HFFc6 (cell line): Measurements from ENCODE around the gene EPB41L2. TPM values are rescaled to one million over a fixed set of nuclear protein-coding genes. Genes with fewer than 3 reads are reported as not detected.
A peak's percentile ranks its signal among the peaks of the same experiment; 100 is the strongest.

ENCODE experiments used
- DNase-seq: peaks from one replicate; pipeline ENCODE4 v3.0.0-alpha.2; 2018
- H3K27ac Mint-ChIP-seq: 2 replicates; pipeline ENCODE4 v1.8.0; 2020; ENCODE audit warnings: mild to moderate bottlenecking, mixed read lengths
- H3K27me3 Mint-ChIP-seq: 2 replicates; pipeline ENCODE4 v1.8.0; 2021; ENCODE audit warnings: mild to moderate bottlenecking, moderate library complexity, mixed read lengths; ENCODE audit not compliant: insufficient read depth
- H3K36me3 Mint-ChIP-seq: 2 replicates; pipeline ENCODE4 v1.8.0; 2021; ENCODE audit warnings: low read depth, mixed read lengths
- H3K4me1 Mint-ChIP-seq: 2 replicates; pipeline ENCODE4 v1.8.0; 2020; ENCODE audit warnings: low read depth, mixed read lengths
- H3K4me3 Mint-ChIP-seq: 2 replicates; pipeline ENCODE4 v1.8.0; 2020; ENCODE audit warnings: mild to moderate bottlenecking, moderate library complexity, mixed read lengths
- H3K9me3 Mint-ChIP-seq: 2 replicates; pipeline ENCODE4 v1.8.0; 2020; ENCODE audit warnings: mild to moderate bottlenecking, mixed read lengths
- CTCF ChIP-seq: fragments of 200-600 bp; sonication (generic); IDR thresholded peaks from 2 replicates; pipeline ENCODE4 v1.5.0; 2021; ENCODE audit warnings: antibody characterized with exemption, mild to moderate bottlenecking
- total RNA-seq, 6 experiments: library from RNA; stranded (reverse); fragmentation: NEBNext Ultra II Directional; extraction: Animal tissue kit (Norgen Biotek cat#: 25700); gene quantifications; 2 replicates in 1 of 6; 3 replicates in 5 of 6; pipeline ENCODE4 v1.2.3, GENCODE V29; 2021

The EPB41L2 gene
- total RNA-seq, 6 experiments from 2014 or later, result 39.3 to 73.8 (median 60.7) TPM

GRCh38 chr6:130973521-130974277, 89.3 kb downstream of the EPB41L2 start:
- Mint-ChIP-seq H3K4me1 (peaks cover 69% of the 10 kb centered on the region), H3K4me3 (no peak overlapping the region), H3K27ac (no peak overlapping the region), H3K9me3 (no peaks in the 10 kb centered on the region), H3K36me3 (peaks cover 7% of the 10 kb centered on the region; the same call in 1 of the 2 replicates), H3K27me3 (no peaks in the 10 kb centered on the region; the same call in 1 of the 2 replicates)
- no peak for TF ChIP-seq CTCF
- no peak for DNase-seq

GRCh38 chr6:130971504-130971903, 91.5 kb downstream of the EPB41L2 start:
- peaks cover 76% of the 10 kb centered on the region for H3K4me1 Mint-ChIP-seq

GRCh38 chr6:130970839-130971410, 92.1 kb downstream of the EPB41L2 start:
- peaks cover 76% of the 10 kb centered on the region for H3K4me1 Mint-ChIP-seq
- peak overlapping the region; percentile 34; the same call in 1 of the 2 replicates for H3K4me3 Mint-ChIP-seq
- peak overlapping the region; percentile 34 for H3K27ac Mint-ChIP-seq
- peaks cover 7% of the 10 kb centered on the region; the same call in 1 of the 2 replicates for H3K36me3 Mint-ChIP-seq
- TF ChIP-seq CTCF, result no peak
- no peaks in the 10 kb centered on the region for H3K9me3 Mint-ChIP-seq
- DNase-seq, result no peak
- no peaks in the 10 kb centered on the region; the same call in 1 of the 2 replicates for H3K27me3 Mint-ChIP-seq

More at GRCh38 chr6:130971504-130971903, 91.5 kb downstream of the EPB41L2 start:
- Mint-ChIP-seq H3K27me3 (no peaks in the 10 kb centered on the region; the same call in 1 of the 2 replicates), H3K27ac (no peak overlapping the region), H3K9me3 (no peaks in the 10 kb centered on the region), H3K4me3 (no peak overlapping the region), H3K36me3 (peaks cover 7% of the 10 kb centered on the region; the same call in 1 of the 2 replicates)
- TF ChIP-seq CTCF, result no peak
- DNase-seq, result no peak

GRCh38 chr6:130969791-130970491, 93.1 kb downstream of the EPB41L2 start:
- peak overlapping the region; percentile 72 for H3K4me3 Mint-ChIP-seq
- peaks cover 7% of the 10 kb centered on the region; the same call in 1 of the 2 replicates for H3K36me3 Mint-ChIP-seq
- peak overlapping the region; percentile 34 for H3K27ac Mint-ChIP-seq
- DNase-seq, result peak; percentile 20
- H3K4me1 Mint-ChIP-seq, result peaks cover 76% of the 10 kb centered on the region
- no peaks in the 10 kb centered on the region for H3K9me3 Mint-ChIP-seq
- no peaks in the 10 kb centered on the region; the same call in 1 of the 2 replicates for H3K27me3 Mint-ChIP-seq
- TF ChIP-seq CTCF, result no peak

GRCh38 chr6:130969166-130969565, 93.9 kb downstream of the EPB41L2 start:
- H3K4me3 Mint-ChIP-seq, result no peak overlapping the region
- no peak overlapping the region for H3K27ac Mint-ChIP-seq

More at GRCh38 chr6:130969166-130969565, 93.9 kb downstream of the EPB41L2 start:
- peaks cover 7% of the 10 kb centered on the region; the same call in 1 of the 2 replicates for H3K36me3 Mint-ChIP-seq
- H3K9me3 Mint-ChIP-seq, result no peaks in the 10 kb centered on the region
- TF ChIP-seq CTCF, result no peak
- H3K4me1 Mint-ChIP-seq, result peaks cover 72% of the 10 kb centered on the region
- DNase-seq, result no peak
- H3K27me3 Mint-ChIP-seq, result no peaks in the 10 kb centered on the region; the same call in 1 of the 2 replicates
